ENCODE results near the gene VCL. TPM values are rescaled to one million over a fixed set of nuclear protein-coding genes. Genes with fewer than 3 reads are reported as not detected.

The VCL gene
- total and polyA plus RNA-seq, 9 of the 15 experiments (the other 6 are each of a cell fraction or from before 2014, with no cell fraction given), result 29.8 to 186 (median 76.4) TPM

DNA sequence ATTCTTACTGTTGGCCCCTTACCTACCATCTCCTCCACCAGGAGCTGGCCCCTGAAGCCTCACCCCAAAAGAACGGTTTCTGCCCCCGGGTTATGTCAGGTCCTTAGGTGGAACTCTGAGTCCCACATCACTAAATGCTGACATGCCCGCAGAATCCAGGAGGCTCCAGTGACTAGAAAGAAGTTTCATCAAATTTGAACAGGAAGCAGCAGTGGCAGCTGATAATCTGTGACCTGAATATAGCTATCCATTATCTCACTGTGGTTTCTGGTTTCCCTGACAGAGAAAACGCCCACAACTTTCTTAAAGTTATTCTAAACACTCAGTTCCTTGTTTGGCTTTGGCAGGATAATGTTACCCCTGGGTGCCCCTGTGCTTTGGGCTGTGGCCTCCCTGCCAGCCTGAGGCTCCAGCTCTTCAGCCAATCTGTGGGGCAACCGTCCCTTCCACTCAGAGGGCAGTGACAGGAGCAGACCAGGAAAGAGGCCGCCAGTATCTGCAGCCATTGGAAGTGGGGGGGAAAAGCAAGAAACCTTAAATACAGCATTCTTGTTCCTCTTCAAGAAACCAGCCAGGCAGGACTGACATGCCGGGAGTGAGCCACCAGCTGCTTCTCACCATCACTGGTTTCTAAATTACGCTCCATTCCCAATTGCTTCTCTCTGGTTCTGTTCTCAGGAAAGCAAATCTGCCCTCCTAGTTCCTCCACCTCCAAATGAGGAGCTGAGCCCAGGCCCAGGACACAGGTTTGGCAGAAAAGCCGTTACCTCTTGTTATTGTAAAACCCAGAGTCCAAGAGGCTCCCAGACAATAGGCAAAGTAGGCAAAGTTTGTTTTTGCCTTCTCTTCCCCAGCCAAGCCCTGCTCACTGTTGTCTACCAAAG lies 41.2 kb upstream of the VCL start (continued):
- TF ChIP-seq HNRNPLL (IDR thresholded peaks at IDR 0.05; ENCODE audit: low read depth, low read length, poor library complexity, severe bottlenecking) (no peak), POLR2AphosphoS5 (IDR thresholded peaks at IDR 0.05; ENCODE audit: control insufficient read depth, insufficient read depth, low read depth, low read length) (peak; percentile 88), HDAC8 (tag; IDR thresholded peaks at IDR 0.05) (no peak), HNRNPH1 (optimal IDR thresholded peaks at IDR 0.05; ENCODE audit: low read depth, low read length) (no peak), RBM25 (IDR thresholded peaks at IDR 0.05; ENCODE audit: low read depth, low read length, severe bottlenecking) (peak; percentile 7), RFX5 (IDR thresholded peaks at IDR 0.05; ENCODE audit: low read depth, low read length) (no peak), ZNF384 (IDR thresholded peaks at IDR 0.05; ENCODE audit: low read depth, low read length) (no peak; the same call in 1 of the 2 replicates), KLF13 (tag; IDR thresholded peaks at IDR 0.05; ENCODE audit: borderline replicate concordance, low read depth) (peak; percentile 51; the same call in 1 of the 2 replicates), JUND (IDR thresholded peaks at IDR 0.05; ENCODE audit: borderline replicate concordance, low read depth, low read length) (peak; percentile 81), JUND (tag; IDR thresholded peaks at IDR 0.05; ENCODE audit: borderline replicate concordance, low read depth, low read length) (peak; percentile 78; the same call in 2 of the 3 replicates), FOXK2 (conservative IDR thresholded peaks at IDR 0.05 in 1 of 2, IDR thresholded peaks at IDR 0.05 in 1 of 2; ENCODE audit: low read depth in 2 of 2) (0 out of 4 replicates have a peak, but pooled peaks have one; percentile 7 to 60), CXXC5 (CRISPR knock-in tag; IDR thresholded peaks at IDR 0.05) (0 out of 2 replicates have a peak, but pooled peaks have one; percentile 13), EGR1 (conservative IDR thresholded peaks at IDR 0.05) (peak; percentile 90), CBFA2T3 (IDR thresholded peaks at IDR 0.05) (peak; percentile 94), NCOA4 (IDR thresholded peaks at IDR 0.05; ENCODE audit: partially characterized antibody) (no peak), YY1 (IDR thresholded peaks at IDR 0.05; ENCODE audit: borderline replicate concordance in 1 of 3, control insufficient read depth in 1 of 3, extremely low read depth in 1 of 3, insufficient read depth in 3 of 3, insufficient read length in 1 of 3, insufficient replicate concordance in 2 of 3, low read depth in 1 of 3, low read length in 2 of 3) (peak in 1 of 3 experiments; percentile 5), SP1 (CRISPR knock-in tag; IDR thresholded peaks at IDR 0.05) (peak; percentile 63), ZNF584 (CRISPR knock-in tag; IDR thresholded peaks at IDR 0.05; ENCODE audit: low read depth) (peak; percentile 73; the same call in 1 of the 2 replicates), SPI1 (IDR thresholded peaks at IDR 0.05; ENCODE audit: borderline replicate concordance, low read depth, low read length) (peak; percentile 85)
- TF ChIP-seq, protein P1, sequence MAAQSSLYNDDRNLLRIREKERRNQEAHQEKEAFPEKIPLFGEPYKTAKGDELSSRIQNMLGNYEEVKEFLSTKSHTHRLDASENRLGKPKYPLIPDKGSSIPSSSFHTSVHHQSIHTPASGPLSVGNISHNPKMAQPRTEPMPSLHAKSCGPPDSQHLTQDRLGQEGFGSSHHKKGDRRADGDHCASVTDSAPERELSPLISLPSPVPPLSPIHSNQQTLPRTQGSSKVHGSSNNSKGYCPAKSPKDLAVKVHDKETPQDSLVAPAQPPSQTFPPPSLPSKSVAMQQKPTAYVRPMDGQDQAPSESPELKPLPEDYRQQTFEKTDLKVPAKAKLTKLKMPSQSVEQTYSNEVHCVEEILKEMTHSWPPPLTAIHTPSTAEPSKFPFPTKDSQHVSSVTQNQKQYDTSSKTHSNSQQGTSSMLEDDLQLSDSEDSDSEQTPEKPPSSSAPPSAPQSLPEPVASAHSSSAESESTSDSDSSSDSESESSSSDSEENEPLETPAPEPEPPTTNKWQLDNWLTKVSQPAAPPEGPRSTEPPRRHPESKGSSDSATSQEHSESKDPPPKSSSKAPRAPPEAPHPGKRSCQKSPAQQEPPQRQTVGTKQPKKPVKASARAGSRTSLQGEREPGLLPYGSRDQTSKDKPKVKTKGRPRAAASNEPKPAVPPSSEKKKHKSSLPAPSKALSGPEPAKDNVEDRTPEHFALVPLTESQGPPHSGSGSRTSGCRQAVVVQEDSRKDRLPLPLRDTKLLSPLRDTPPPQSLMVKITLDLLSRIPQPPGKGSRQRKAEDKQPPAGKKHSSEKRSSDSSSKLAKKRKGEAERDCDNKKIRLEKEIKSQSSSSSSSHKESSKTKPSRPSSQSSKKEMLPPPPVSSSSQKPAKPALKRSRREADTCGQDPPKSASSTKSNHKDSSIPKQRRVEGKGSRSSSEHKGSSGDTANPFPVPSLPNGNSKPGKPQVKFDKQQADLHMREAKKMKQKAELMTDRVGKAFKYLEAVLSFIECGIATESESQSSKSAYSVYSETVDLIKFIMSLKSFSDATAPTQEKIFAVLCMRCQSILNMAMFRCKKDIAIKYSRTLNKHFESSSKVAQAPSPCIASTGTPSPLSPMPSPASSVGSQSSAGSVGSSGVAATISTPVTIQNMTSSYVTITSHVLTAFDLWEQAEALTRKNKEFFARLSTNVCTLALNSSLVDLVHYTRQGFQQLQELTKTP (IDR thresholded peaks at IDR 0.05; ENCODE audit: low read depth in 1 of 2, partially characterized antibody in 2 of 2), result peak in 1 of 2 experiments; percentile 62
- TF ChIP-seq, protein P2, sequence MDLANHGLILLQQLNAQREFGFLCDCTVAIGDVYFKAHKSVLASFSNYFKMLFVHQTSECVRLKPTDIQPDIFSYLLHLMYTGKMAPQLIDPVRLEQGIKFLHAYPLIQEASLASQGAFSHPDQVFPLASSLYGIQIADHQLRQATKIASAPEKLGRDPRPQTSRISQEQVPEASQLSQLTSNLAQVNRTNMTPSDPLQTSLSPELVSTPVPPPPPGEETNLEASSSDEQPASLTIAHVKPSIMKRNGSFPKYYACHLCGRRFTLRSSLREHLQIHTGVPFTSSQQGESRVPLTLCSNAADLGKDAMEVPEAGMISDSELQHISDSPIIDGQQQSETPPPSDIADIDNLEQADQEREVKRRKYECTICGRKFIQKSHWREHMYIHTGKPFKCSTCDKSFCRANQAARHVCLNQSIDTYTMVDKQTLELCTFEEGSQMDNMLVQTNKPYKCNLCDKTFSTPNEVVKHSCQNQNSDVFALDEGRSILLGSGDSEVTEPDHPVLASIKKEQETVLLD (IDR thresholded peaks at IDR 0.05), result peak; percentile 45; the same call in 1 of the 2 replicates

Data from K562 (cell line).